Effector CD8-positive, alpha-beta T cell (primary cell): ENCODE results near the gene EARS2.
A peak's percentile ranks its signal among the peaks of the same experiment; 100 is the strongest.
"Not testable (repeated sequence)": the region's sequence is repeated elsewhere in the genome, so short reads cannot be mapped to it uniquely, and the experiment has no call there.

Source experiments
- DNase-seq: peaks from one replicate; lab custom pipeline; 2025; lab: John Stamatoyannopoulos, UW

Gene EARS2

DNA sequence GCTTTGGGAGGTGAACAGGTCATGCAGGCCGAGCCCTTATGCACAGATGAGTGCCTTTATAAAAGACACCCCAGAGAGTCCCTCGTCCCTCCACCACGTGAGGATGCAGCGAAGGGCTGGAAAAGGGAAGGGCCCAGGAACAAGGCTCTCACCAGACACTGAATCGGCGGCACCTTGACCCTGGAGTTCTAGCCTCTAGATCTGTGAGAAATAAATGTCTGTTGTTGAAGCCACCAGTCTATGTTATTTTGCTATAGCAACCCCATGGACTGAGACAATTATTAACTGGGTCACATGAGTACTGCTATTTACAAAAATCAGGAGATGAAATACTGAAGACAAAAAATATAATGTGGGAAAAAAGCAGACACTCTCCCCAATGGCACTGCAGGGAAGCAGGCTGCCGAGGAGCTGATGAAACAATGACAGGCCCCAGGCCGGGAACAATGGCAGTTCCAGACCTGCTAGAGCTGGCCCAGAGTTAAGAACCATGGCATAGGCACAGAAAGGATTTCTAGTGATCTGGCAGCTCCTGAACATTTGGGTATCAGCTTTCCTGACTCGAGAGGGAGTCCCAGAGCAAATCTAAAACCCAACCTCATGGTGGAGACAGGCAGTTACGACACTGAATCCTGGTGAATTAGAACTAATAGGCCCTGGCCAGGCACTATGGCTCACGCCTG lies 29.0 kb downstream of the EARS2 start:
- no peak for DNase-seq

DNA sequence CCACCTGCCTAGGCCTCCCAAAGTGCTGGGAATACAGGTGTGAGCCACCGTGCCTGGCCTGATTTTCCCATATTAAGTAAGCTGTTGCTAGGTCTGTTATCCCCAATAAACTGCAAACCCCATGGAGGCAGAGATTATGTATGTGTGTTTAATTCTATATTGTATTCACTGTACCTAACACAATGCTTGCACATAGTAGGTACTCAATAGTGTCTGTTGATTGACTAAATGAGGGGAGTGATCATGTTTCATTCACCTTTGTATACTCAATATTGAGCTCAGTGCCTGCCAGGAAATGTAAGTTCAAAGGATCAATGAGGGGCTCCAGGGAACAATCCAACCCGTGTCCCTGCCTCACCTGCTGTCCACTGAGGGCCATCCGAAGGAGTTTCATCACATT lies 32.3 kb downstream of the EARS2 start:
- DNase-seq = no peak

DNA sequence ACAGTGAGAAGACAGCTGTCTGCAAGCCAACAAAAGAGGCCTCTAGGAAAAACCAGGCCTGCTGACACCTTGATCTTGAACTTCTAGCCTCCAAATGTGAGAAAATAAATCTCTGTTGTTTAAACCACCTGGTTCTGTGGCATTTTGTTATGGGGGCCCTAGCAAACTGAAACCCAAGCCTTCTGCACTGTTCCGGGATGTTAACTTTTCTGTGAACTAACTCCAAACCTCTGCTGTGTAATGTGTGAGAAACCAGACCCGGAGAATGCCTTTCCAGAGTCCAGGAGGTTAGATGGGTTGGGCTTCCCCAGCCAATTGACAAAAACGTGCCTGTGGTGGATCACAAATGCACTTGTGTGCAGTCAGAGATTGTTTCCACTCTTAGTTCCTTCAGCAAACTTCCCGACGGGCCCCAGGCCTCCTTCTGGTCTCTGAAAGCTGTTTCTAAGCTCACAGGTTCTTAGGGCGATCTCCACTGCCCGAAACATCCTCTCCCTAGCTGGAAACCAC lies 33.2 kb downstream of the EARS2 start:
- DNase-seq = no peak

DNA sequence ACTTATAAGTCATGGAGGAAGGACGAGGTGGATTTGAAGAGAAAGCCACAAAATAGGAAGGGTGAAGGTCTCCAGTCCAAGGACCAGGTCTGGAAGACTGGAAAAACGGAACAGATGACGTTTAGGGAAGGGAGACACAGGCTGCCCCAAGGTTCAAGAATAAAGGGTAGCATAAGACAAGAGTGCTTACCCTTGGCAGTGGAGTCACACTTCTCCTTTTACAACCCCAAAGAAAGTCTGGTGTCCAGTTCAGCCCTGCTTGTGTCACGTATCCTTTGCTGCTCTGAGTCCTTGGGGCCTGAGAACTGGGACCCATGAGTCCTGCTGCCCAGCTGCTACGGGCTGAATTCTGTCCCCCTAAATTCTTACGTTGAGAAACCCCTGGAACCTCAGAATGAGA lies 33.8 kb downstream of the EARS2 start:
- DNase-seq = no peak

DNA sequence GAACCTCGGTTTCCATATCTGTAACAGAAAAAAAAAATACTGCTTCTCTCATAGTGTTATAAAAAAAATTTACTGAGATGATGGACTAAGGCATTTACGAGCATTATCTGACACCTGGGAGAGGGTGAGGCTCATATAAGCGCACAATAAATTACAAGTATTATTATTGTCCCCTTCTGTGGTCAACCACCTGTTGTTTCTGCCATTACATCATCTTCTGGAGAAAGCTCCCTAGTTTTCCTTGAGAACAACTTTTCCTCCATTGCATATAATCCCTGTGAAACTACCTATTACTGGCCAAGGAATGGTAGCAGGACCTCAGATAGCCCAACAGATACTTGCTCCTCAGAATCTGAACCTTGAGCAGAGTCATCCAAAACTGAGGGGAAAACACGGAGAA lies 35.2 kb downstream of the EARS2 start:
- no peak for DNase-seq

DNA sequence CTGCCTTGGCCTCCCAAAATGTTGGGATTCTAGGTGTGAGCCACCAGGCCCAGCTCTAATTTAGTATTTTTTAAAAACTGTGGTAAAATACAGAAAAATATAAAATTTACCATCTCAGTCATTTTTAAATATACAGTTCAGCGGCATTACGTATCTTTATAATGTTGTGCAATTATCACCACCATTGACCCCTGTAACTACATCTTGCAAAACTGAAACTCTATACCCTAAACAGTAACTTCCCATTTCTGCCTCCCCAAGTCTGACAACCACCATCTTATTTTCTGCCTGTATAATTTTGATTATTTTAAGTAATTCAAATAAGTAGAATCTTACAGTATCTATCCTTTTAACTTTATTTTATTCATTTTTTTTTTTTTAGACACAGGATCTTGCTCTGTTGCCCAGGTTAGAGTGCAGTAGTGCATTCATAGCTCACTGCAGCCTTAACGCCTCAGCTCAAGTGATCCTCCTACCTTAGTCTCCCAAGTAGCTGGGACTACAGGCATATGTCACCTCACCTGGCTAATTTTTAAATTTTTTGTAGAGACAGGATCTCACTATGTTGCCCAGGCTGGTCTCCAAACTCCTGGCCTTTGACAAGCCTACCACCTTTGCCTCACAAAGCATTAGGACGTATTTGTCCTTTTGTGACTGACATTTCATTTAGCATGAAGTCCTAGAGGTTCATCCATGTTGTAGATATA lies 36.0 kb downstream of the EARS2 start:
- no peak for DNase-seq

DNA sequence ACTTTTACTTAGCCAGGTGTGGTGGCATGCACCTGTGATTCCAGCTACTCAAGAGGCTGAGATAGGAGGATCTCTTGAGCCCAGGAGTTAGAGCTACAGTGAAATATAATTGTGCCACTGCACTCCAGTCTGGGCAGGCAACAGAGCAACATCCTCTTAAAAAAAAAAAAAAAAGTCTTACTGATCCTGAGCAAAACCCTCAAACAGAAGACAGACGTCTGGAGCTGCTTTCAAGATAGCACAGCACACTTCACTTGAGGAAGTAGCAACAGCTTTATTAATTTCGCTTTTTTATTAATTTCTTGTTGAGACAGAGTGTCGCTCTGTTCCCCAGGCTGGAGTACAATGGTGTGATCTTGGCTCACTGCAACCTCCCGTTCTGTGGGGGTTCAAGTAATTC lies 36.6 kb downstream of the EARS2 start:
- DNase-seq = no peak

DNA sequence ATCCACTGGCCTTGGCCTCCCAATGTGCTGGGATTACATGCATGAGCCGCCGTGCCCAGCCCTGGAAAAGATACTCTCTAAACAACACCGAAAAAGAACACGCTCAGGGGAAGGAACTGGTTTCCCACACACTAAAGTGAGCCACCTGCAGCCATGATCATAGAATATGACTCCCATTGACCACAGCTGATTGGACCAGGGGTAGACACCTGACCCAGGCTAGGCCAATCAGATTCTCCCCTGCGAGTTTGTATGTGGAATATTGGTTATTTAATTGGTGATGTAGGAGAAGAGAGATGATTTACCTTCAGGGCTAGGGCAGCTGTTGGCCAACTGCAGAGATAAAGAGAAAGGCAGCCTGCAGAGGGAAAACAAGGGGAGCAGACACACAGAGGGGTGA lies 37.9 kb downstream of the EARS2 start:
- DNase-seq = no peak

DNA sequence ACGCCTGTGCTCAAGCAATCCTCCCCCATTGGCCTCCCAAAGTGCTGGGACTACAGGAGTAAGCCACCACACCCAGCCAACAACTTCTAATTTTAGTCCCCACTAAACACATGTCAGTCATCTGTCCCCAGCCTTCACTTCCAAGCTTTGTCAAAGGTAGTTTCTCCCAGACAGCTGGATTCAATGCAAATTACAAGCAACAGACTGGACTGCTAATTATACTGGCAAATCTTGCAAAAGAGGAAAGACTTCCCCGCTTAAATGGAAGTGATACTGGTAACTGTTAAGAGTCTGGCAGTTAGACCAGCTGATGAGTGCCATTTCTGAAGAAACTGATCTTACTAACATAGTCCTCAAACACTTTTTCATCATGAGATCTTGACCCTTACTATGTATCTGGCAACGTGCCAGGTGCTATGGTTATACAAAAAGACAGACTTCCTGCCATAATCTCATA lies 38.7 kb downstream of the EARS2 start:
- no peak for DNase-seq

DNA sequence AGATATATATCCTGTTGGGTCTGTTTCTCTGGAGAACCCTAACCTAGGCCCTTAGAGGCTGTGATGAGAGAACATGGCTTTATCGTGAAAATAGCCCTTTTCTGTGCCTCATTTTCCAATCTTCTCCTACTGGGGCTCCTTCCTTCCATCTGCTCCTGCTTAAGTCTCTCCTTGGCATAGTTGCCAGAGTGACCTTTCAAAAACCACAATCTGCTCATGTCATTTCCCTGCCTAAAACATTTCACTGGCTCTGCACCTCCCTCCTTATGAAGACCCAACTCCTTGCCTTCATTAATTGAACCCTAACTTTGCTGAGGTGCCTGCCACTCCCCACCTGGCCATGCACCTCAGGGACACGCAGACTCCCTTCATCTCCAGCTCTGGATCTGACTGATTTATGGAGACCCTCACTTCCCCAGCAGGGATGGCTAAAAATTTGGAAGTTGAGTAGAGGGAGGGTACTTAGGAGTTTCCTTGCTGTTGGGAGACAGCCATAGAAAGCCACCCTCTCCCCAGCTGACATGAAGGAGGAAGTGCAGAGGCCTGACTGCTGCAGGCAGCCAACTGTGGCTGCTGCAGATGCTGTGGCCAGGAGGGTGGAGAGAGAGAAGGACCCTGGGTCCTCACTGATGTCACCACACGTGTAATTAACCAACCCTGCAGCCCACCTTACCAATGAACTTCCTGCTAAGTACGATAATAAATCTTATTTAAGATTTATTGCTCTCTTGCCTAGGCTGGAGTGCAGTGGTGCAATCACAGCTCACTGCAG lies 40.6 kb downstream of the EARS2 start:
- no peak for DNase-seq

DNA sequence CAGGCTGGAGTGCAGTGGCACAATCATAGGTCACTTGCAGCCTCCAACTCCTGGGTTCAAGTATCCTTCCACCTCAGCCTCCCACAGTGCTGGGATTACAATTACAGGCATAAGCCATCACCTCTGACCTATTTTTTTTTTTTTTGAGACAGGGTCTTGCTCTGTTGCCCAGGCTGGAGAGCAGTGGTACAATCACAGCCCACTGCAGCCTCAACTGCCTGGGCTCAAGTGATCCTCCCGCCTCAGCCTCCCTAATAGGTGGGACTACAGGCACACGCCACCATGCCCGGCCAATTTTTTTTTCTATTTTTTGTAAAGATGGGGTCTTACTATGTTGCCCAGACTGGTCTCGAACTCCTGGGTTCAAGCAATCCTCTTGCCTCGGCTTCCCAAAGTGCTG lies 41.3 kb downstream of the EARS2 start:
- DNase-seq = no peak

DNA sequence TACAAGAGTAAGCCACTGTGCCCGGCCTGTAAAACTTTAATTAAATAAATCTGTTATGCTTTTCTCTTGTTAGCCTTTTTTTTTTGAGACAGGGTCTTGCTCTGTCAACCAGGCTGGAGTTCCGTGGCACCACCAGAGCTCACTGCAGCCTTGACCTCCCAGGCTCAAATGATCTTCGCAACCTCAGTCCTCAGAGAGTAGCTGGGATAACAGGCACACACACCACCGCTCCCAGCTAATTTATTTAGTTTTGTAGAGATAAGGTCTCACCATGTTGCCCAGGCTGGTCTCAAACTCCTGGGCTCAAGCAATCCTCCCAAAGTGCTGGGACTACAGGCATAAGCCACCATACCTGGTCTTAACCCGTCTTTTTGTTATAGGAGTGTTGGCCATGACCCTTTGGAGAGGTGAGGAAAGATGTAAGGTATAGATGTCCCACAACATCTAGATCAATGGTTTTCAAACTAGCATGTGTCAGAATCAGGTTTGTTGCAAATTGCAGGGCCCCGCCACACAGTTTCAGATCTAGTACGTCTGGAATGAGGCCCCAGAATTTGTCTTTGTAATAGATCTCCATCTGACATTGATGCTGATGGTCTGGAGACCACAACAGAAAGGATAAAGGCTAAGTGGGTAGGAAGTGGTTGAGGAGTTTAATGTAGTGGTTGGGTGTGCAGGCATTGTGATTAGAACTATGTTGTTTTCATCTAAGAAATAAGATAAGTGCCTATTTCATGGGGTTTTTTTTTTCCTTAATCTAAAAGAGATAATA lies 42.6 kb downstream of the EARS2 start:
- no peak for DNase-seq

DNA sequence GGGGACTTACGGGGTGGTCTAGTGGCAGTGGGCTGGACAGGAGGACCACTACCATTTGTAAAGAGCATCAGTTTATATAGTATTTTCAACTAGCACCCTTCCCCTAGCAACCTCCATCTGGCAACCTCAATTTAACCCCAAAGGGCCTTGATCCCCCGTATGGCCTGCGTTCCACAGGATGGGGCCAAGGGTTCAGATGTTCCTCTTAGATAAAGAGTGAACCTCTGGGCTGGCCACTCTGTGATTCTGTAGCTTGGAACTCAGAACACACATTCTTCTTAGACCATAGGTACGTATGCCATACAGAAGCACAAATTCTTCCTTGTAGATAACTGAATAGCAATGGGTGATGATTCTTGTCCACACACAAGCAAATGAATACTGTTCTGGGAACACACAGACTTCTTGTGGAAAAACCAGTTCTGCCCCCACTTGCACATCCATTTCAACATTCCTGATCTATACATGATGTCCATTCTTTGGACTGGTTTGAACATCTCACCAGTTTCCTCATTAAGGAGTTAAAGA lies 44.9 kb downstream of the EARS2 start:
- no peak for DNase-seq

DNA sequence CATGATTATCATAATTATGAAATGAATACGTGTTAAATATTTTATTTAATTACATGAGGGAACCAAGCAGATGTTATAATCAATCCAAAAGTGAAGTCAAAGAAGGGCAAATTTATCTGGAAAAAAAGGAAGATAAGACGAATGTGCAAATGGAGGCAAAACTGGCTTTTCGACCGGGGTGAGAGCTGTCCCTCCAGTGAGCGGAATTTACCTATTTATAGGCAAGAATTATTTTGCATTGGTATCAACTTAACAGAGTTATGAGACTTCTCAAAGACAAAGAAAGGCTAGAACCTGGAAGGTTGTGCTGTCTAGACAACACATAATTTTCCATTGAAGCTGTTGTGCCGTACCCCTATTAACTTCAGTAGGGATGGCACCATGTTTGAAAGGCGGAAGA lies 45.4 kb downstream of the EARS2 start:
- DNase-seq = no peak

DNA sequence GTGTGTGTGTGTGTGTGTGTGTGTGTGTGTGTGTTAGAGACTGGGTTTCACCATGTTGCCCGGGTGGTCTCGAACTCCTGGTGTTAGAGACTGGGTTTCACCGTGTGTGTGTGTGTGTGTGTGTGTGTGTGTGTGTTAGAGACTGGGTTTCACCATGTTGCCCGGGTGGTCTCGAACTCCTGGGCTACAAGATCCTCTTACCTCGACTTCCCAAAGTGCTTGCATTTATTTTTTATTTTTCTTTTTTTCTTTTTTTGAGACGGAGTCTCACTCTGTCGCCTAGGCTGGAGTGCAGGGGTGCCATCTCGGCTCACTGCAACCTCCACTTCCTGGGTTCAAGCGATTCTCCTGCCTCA lies 46.3 kb downstream of the EARS2 start:
- DNase-seq = not testable (repeated sequence)

DNA sequence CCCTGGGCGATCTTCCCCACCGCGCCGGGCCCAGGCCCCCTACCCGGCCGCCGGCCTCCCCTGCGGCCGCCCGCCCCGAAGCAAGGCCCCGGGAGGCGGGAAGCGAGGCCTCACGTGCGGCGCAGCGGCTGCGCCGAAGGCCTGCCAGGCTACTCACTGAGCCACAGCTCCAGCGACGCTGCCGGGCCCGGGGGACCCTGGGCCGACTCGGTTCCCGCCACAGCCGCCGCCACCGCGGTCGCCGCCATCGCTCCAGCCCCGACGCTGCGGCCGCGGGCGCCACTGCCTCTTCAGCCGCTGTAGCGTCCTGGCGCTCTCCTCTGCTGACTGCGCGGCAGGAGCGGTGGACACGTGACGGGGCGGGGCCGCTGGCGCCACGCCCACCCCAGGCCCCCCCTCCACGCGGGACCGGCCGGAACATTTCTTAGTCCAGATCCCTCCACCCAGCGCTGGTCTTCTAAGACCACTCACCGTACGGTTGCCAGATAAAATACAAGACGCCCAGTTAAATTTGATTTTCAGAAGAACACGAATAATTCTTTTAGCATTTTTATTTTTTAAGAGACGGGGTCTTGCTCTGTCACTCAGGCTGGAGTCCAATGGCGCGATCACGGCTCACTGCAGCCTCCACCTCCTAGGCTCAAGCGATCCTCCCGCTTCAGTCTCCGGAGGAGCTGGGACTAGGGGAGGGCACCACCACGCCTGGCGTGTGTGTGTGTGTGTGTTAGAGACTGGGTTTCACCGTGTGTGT lies 46.8 kb downstream of the EARS2 start, which contains the start of gene GGA2:
TSS of gene GGA2 (minus strand) at position 331 of the 751 bp plus-strand sequence. CDS start at position 248, 83 bp downstream.
- peak; percentile 63 for DNase-seq

DNA sequence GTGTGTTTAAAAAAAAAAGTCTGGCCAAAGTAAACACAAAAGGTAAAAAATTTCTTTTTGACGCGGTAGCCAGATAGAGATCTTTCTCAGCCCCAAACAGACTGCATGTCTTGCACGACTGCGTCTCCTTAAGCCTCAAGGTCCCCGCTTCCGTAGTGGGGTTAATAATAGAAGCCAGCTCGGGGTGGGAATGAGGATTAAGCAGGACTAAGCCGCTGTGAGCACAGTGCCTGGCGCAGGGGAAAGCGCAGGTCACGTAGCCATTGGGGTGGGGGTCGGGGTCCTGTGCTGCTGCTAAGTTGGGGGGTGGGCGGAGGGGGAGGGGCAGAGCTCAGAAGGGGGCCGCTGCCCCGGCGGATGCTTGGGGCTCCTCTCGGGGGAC lies 47.4 kb downstream of the EARS2 start:
- peak; percentile 5 for DNase-seq

DNA sequence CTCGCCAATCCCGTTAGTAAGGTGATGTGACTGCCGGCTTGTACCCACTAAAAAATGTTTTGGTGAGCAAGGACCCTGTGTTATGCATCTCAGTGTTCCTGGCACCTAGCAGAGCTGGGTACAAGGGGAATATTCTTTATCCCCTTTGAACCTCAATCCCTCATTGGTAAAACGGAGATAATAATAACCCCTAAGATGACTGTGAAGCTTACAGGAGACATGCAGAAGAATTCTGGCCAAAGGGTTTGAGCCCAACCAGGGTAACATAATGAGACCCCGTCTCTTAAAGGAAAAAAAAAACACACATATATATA lies 47.8 kb downstream of the EARS2 start:
- no peak for DNase-seq

DNA sequence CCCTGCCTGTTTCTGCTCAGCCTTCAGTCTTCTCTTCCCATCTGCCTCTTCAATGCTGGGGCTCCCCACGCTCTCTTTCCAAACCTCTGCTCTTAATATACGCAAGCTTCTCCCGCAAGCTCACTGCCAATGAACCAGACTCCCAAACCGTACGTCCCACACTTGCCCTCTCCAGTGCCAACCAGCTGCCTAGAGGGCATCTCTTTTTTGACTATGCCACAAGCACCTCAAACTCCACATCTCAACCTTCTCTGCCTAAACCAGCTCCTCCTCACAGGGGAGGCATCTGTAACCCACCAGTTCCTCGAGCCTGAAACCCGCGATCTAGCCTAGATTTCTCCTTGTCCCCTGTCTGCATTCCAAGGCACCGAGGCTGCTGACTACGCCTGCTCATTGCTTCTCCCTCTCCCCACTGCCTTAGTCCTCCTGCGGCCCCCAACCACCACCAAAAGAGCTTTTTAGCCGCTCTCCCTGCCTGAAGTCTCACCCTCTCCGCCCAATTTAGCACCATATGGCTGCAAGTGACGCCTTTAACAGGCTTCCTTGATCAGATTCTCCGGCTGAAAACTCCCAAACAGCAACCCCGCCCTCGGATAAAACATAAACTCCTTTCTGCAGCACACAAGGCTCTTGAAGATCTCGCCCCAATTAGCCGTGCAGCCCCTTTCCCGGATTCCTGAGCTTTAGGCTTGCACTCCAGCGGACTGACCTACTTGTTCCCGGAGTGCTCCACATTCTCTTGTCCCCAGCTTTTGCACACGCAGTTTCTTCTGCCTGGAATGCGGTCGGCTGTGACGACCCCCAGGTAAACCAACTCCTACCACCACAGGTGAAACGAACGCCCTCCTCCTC lies 48.3 kb downstream of the EARS2 start:
- DNase-seq = no peak

DNA sequence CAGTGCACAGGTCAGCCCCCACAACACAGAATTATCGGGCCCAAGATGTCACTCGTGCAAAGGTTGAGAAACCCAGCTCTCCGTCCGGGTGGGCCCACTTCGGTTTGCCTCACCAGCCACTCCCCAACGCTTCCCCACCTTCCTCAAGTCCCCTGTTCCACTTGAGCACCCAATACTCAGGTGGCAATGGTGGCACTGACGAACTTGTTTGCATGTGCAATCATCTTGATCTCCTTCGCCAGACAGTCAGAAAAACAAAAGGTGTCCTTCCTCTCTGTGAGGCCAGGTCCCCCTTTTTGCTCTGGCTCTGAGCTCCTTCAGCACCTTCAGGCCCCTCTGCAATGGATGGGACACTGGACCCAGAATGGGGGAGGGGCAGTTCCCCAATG lies 50.5 kb downstream of the EARS2 start:
- DNase-seq = no peak
